OCI-LY3 (cell line): ENCODE measurements around the gene ZFP1.

Experiments used
- EZH2phosphoT487 ChIP-seq: fragments of 200-600 bp; shearing (Covaris generic); IDR thresholded peaks from 2 replicates; pipeline ENCODE4 v1.6.1; 2018; ENCODE audit warnings: antibody characterized with exemption, mixed run types, low read depth
- TF ChIP-seq, protein P1 (sequence below): fragments of 200-600, 300-600 bp; sonication (generic); IDR thresholded peaks from 2 replicates; pipeline ENCODE4 v1.5.1; 2014; ENCODE audit warnings: antibody characterized with exemption, low read length, low read depth

DNA sequence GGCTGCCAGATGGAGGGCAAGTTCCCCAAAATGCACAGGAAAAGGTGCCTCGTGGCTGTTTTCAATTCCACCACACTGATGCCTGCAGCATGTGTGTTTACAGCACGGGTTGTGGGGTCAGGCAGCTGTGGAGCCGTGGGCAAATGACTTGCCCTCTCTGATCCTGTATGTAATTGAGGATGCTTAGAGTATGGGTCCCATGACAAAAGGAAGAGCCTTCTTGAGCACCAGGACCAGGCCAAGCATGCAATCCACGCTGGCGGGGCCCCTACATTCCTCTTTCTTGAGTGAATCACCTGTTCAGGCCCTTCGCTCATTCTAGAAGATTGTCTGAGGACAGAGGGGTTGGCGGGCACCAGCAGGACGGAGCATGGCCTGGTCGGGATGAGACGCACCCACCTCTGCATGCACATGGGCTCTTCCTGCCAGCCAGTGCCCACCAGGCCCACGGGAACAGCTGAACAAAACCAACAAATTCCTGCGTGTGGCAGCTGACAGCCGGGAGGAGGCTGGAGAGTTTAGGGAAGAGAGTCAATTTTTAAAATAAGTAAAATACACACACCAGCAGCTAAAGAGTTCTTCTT, 60.0 kb downstream of the ZFP1 start:
- TF ChIP-seq, protein P1, sequence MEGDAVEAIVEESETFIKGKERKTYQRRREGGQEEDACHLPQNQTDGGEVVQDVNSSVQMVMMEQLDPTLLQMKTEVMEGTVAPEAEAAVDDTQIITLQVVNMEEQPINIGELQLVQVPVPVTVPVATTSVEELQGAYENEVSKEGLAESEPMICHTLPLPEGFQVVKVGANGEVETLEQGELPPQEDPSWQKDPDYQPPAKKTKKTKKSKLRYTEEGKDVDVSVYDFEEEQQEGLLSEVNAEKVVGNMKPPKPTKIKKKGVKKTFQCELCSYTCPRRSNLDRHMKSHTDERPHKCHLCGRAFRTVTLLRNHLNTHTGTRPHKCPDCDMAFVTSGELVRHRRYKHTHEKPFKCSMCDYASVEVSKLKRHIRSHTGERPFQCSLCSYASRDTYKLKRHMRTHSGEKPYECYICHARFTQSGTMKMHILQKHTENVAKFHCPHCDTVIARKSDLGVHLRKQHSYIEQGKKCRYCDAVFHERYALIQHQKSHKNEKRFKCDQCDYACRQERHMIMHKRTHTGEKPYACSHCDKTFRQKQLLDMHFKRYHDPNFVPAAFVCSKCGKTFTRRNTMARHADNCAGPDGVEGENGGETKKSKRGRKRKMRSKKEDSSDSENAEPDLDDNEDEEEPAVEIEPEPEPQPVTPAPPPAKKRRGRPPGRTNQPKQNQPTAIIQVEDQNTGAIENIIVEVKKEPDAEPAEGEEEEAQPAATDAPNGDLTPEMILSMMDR, result no peak
- no peak for TF ChIP-seq EZH2phosphoT487
